ENCODE measurements around the gene TNRC6B. TPM values are rescaled to one million over a fixed set of nuclear protein-coding genes. Genes with fewer than 3 reads are reported as not detected.

The TNRC6B gene
- polyA plus RNA-seq, 1 donor (not counting 4 experiments of a cell fraction or from before 2014, with no cell fraction given): 5.6 TPM

DNA sequence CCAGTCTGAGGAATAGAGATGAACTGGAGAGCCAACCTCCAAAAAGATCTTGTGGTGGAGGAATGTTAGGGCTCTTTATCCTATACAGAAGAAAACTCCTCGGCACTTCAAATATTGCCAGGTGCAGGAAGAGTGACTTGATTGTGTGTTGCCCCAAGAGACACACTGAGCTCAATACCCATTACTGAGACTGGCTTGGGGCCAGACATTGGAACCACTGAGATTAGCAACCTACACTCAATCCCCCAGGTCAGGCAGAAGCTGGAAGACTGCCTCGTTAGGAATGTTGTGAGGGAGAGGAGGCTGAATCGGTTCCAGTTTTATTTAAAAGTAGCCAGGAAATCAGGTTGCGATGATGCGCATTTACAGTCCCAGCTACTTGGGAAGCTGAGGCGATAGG is 190.3 kb downstream of the TNRC6B start:
- H3K9me3 ChIP-seq (ENCODE audit: control insufficient read depth, low read depth, low read length): no peaks in the 10 kb centered on the region
- no peak overlapping the region for H3K27ac ChIP-seq (ENCODE audit: control insufficient read depth, insufficient read depth, low read length)
- peaks cover 14% of the 10 kb centered on the region for H3K79me2 ChIP-seq (ENCODE audit: control insufficient read depth, insufficient read depth, low read length)
- peaks cover 9% of the 10 kb centered on the region for H3K4me1 ChIP-seq (ENCODE audit: control insufficient read depth, extremely low read depth, insufficient read depth, low read length)
- no peak overlapping the region for H2AFZ ChIP-seq (ENCODE audit: control insufficient read depth, low read length)
- DNase-seq (ENCODE audit: low read depth, low spot score) (no peak), FAIRE-seq (no peak)
- no peaks in the 10 kb centered on the region for H3K9me1 ChIP-seq (ENCODE audit: control insufficient read depth, extremely low read depth, insufficient read depth, low read length)
- no peaks in the 10 kb centered on the region for H4K20me1 ChIP-seq (ENCODE audit: control insufficient read depth, extremely low read depth, insufficient read depth, low read length)
- no peak for TF ChIP-seq EZH2 (IDR thresholded peaks at IDR 0.05; ENCODE audit: low read length)
- TF ChIP-seq, protein P1, sequence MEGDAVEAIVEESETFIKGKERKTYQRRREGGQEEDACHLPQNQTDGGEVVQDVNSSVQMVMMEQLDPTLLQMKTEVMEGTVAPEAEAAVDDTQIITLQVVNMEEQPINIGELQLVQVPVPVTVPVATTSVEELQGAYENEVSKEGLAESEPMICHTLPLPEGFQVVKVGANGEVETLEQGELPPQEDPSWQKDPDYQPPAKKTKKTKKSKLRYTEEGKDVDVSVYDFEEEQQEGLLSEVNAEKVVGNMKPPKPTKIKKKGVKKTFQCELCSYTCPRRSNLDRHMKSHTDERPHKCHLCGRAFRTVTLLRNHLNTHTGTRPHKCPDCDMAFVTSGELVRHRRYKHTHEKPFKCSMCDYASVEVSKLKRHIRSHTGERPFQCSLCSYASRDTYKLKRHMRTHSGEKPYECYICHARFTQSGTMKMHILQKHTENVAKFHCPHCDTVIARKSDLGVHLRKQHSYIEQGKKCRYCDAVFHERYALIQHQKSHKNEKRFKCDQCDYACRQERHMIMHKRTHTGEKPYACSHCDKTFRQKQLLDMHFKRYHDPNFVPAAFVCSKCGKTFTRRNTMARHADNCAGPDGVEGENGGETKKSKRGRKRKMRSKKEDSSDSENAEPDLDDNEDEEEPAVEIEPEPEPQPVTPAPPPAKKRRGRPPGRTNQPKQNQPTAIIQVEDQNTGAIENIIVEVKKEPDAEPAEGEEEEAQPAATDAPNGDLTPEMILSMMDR (optimal IDR thresholded peaks at IDR 0.05 in 1 of 3, IDR thresholded peaks at IDR 0.05 in 1 of 3, conservative IDR thresholded peaks at IDR 0.05 in 1 of 3; ENCODE audit: extremely low read depth in 1 of 3, insufficient read depth in 2 of 3, low read length in 3 of 3): no peak
- dilution Hi-C loops (cut with MboI; ENCODE audit: extremely low pct_ligation_motif_present, low sequenced_read_pairs): no loop called here
- peaks cover 33 to 35% of the 10 kb centered on the region in 2 experiments for H3K36me3 ChIP-seq (ENCODE audit: control insufficient read depth in 2 of 2, extremely low read depth in 1 of 2, insufficient read depth in 2 of 2, low read length in 2 of 2)
- no peak overlapping the region for H3K4me3 ChIP-seq (ENCODE audit: control insufficient read depth in 2 of 3, extremely low read depth in 1 of 3, insufficient read depth in 2 of 3, low read depth in 1 of 3, low read length in 3 of 3)
- no peaks in the 10 kb centered on the region for H3K27me3 ChIP-seq (ENCODE audit: control insufficient read depth, extremely low read depth, insufficient read depth, low read length)
- no peak overlapping the region for H3K9ac ChIP-seq (ENCODE audit: control insufficient read depth, extremely low read depth, insufficient read depth, low read length)
- no peak overlapping the region for H3K4me2 ChIP-seq (ENCODE audit: control insufficient read depth, extremely low read depth, insufficient read depth, low read depth, low read length)

DNA sequence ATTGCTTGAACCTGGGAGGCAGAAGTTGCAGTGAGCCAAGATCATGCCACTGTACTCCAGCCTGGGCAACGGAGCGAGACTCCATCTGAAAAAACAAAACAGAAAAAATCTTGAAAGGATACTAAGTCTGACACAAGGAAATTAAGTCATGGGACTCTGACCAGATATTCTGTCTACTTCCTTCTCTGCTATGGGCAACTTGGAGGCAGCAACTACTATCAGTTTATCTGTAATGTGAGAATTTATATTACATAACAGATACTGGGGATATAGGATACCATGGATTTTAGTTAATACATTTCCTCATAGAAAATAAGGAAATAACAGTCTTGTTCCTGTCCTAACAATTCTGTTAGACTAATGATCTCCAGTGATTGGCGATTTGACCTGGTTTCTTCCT is 191.1 kb downstream of the TNRC6B start:
- DNase-seq (ENCODE audit: low read depth, low spot score): no peak
- Histone ChIP-seq H3K9me1 (ENCODE audit: control insufficient read depth, extremely low read depth, insufficient read depth, low read length) (no peaks in the 10 kb centered on the region), H3K9me3 (ENCODE audit: control insufficient read depth, low read depth, low read length) (no peaks in the 10 kb centered on the region), H3K36me3 (ENCODE audit: control insufficient read depth in 2 of 2, extremely low read depth in 1 of 2, insufficient read depth in 2 of 2, low read length in 2 of 2) (peaks cover 30 to 33% of the 10 kb centered on the region in 2 experiments), H3K79me2 (ENCODE audit: control insufficient read depth, insufficient read depth, low read length) (peaks cover 18% of the 10 kb centered on the region), H3K4me1 (ENCODE audit: control insufficient read depth, extremely low read depth, insufficient read depth, low read length) (peaks cover 9% of the 10 kb centered on the region), H4K20me1 (ENCODE audit: control insufficient read depth, extremely low read depth, insufficient read depth, low read length) (no peaks in the 10 kb centered on the region), H3K4me3 (ENCODE audit: control insufficient read depth in 2 of 3, extremely low read depth in 1 of 3, insufficient read depth in 2 of 3, low read depth in 1 of 3, low read length in 3 of 3) (no peak overlapping the region), H3K27me3 (ENCODE audit: control insufficient read depth, extremely low read depth, insufficient read depth, low read length) (no peaks in the 10 kb centered on the region), H2AFZ (ENCODE audit: control insufficient read depth, low read length) (no peak overlapping the region), H3K4me2 (ENCODE audit: control insufficient read depth, extremely low read depth, insufficient read depth, low read depth, low read length) (no peak overlapping the region), H3K27ac (ENCODE audit: control insufficient read depth, insufficient read depth, low read length) (no peak overlapping the region), H3K9ac (ENCODE audit: control insufficient read depth, extremely low read depth, insufficient read depth, low read length) (no peak overlapping the region)
- TF ChIP-seq, protein P1 (optimal IDR thresholded peaks at IDR 0.05 in 1 of 3, IDR thresholded peaks at IDR 0.05 in 1 of 3, conservative IDR thresholded peaks at IDR 0.05 in 1 of 3; ENCODE audit: extremely low read depth in 1 of 3, insufficient read depth in 2 of 3, low read length in 3 of 3): no peak
- dilution Hi-C loops (cut with MboI; ENCODE audit: extremely low pct_ligation_motif_present, low sequenced_read_pairs): no loop called here
- no peak for FAIRE-seq

All from keratinocyte (primary cell).